ENCODE measurements around the gene SRRM5. TPM values are rescaled to one million over a fixed set of nuclear protein-coding genes. Genes with fewer than 3 reads are reported as not detected.

The SRRM5 gene
- total and polyA plus RNA-seq, 2 of the 4 experiments (the other 2 are of a cell fraction) = 0.10 TPM; not detected in 1

- no peak for TF ChIP-seq CTCF (conservative IDR thresholded peaks at IDR 0.05; ENCODE audit: low read depth, low read length)
Measured at GRCh38 chr19:43619262-43620060, 7.6 kb downstream of the SRRM5 start, which contains the start of gene ZNF428 (continued).
